Measurements from ENCODE around the gene ACOT11. TPM values are rescaled to one million over a fixed set of nuclear protein-coding genes. Genes with fewer than 3 reads are reported as not detected.
"Not testable (repeated sequence)": the region's sequence is repeated elsewhere in the genome, so short reads cannot be mapped to it uniquely, and the experiment has no call there.

ACOT11 gene
- total RNA-seq, 6 donors from 2014 or later = 2.3 to 13.6 (median 7.0) TPM

DNA sequence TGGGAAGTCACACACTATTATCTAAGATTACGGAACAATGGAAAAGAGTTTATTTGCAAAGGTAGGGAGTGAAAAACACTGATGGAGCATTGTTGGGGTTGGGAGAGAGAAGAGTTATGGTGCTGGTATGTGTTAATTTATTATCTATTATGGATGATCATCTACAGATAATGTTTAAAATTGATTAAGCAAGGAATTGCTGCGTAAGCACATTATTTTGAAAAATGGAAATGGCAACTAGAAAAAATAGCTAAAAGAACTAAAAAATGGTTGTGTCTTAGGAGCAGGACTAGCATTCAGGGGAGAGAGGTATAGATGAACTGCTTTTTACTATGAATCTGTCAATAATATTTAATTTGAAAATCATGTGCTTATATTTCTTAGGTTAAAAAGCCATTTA is 16.0 kb upstream of the ACOT11 start:
- ATAC-seq (ENCODE audit: low FRiP score in 2 of 2) (no peak), DNase-seq (no peak)
- Histone ChIP-seq H3K4me1 (no peaks in the 10 kb centered on the region), H3K27ac (no peak overlapping the region), H3K27me3 (no peaks in the 10 kb centered on the region), H3K4me3 (no peak overlapping the region), H3K9me3 (no peaks in the 10 kb centered on the region), H3K36me3 (no peaks in the 10 kb centered on the region)
- TF ChIP-seq POLR2A (IDR thresholded peaks at IDR 0.05) = no peak
- TF ChIP-seq, protein P1, sequence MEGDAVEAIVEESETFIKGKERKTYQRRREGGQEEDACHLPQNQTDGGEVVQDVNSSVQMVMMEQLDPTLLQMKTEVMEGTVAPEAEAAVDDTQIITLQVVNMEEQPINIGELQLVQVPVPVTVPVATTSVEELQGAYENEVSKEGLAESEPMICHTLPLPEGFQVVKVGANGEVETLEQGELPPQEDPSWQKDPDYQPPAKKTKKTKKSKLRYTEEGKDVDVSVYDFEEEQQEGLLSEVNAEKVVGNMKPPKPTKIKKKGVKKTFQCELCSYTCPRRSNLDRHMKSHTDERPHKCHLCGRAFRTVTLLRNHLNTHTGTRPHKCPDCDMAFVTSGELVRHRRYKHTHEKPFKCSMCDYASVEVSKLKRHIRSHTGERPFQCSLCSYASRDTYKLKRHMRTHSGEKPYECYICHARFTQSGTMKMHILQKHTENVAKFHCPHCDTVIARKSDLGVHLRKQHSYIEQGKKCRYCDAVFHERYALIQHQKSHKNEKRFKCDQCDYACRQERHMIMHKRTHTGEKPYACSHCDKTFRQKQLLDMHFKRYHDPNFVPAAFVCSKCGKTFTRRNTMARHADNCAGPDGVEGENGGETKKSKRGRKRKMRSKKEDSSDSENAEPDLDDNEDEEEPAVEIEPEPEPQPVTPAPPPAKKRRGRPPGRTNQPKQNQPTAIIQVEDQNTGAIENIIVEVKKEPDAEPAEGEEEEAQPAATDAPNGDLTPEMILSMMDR (IDR thresholded peaks at IDR 0.05) = no peak
- no peak for TF ChIP-seq EP300 (IDR thresholded peaks at IDR 0.05)
- no peak for TF ChIP-seq POLR2AphosphoS5 (IDR thresholded peaks at IDR 0.05)
- WGBS, 2 donors = 95 to 98% methylated on average over 2 of the region's 2 CpGs

DNA sequence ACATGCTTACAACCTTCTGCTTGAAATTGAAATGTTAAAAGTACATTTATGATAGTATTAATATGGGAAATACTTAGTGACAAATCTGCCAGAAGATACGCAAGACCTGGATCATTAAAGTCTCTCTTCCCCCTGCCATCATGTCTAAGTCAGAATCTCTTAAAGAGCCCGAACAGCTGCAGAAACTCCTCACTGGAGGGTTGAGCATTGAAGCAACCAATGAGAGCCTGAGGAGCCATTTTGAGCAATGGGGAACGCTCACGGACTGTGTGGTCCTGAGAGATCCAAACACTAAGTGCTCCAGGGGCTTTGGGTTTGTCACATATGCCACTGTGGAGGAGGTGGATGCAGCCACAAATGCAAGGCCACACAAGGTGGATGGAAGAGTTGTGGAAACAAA is 11.4 kb upstream of the ACOT11 start:
- not testable (repeated sequence) for H3K27me3 ChIP-seq; H3K4me1 ChIP-seq; ATAC-seq (ENCODE audit: low FRiP score in 2 of 2); H3K9me3 ChIP-seq; H3K36me3 ChIP-seq; H3K4me3 ChIP-seq; DNase-seq; H3K27ac ChIP-seq
- 90 to 92% methylated on average over 4 of the region's 4 CpGs for WGBS, 2 donors

DNA sequence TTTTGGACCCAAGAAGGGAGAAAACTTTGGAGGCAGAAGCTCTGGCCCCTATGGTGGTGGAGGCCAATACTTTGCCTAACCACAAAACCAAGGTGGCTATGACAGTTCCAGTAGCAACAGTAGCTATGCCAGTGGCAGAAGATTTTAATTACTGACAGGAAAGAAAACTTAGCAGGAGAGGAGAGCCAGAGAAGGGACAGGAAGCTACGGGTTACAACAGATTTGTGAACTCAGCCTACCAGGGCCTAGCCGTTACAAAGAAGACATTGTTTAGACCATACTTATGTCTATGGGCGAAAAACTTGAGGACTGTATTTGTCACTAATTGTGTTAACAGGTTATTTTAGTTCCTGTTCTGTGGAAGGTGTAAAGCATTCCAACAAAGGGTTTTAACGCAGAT is 10.4 kb upstream of the ACOT11 start:
- TF ChIP-seq EP300 (IDR thresholded peaks at IDR 0.05) (no peak), POLR2A (IDR thresholded peaks at IDR 0.05) (no peak), POLR2AphosphoS5 (IDR thresholded peaks at IDR 0.05) (no peak)
- TF ChIP-seq, protein P1 (IDR thresholded peaks at IDR 0.05) = no peak
- H3K27ac ChIP-seq = no peak overlapping the region

DNA sequence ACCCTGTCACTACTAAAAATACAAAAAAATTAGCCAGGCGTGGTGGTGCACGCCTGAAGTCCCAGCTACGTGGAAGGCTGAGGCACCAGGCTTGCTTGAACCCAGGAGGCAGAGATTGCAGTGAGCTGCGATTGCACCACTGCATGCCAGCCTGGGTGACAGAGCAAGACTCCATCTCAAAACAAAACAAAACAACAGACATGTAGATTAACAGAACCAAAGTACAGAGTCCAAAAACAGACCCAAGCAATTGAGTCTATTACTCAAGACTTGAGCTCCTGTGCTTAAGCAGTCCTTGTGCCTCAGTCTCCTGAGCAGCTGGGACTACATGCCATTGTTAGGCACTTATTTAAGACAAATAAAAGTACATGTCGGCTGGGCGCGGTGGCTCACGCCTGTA is 9.5 kb upstream of the ACOT11 start:
- Histone ChIP-seq H3K4me3 (no peak overlapping the region), H3K9me3 (no peaks in the 10 kb centered on the region), H3K4me1 (peaks cover 15 to 23% (median 17%) of the 10 kb centered on the region in 4 donors), H3K27me3 (no peaks in the 10 kb centered on the region), H3K27ac (no peak overlapping the region), H3K36me3 (no peaks in the 10 kb centered on the region)
- no peak for ATAC-seq (ENCODE audit: low FRiP score in 2 of 2)
- DNase-seq = no peak
- TF ChIP-seq, protein P1 (IDR thresholded peaks at IDR 0.05) = no peak
- TF ChIP-seq EP300 (IDR thresholded peaks at IDR 0.05) (no peak), POLR2AphosphoS5 (IDR thresholded peaks at IDR 0.05) (no peak), POLR2A (IDR thresholded peaks at IDR 0.05) (no peak)
- 95 to 99% methylated on average over 6 to 8 of the region's 8 CpGs for WGBS, 2 donors

More for the DNA sequence above, 10.4 kb upstream of the ACOT11 start:
- no peak for ATAC-seq (ENCODE audit: low FRiP score in 2 of 2)
- no peaks in the 10 kb centered on the region for H3K36me3 ChIP-seq
- H3K4me3 ChIP-seq = no peak overlapping the region
- no peaks in the 10 kb centered on the region for H3K9me3 ChIP-seq
- H3K4me1 ChIP-seq = peaks cover 11 to 14% (median 13%) of the 10 kb centered on the region in 4 donors
- no peaks in the 10 kb centered on the region for H3K27me3 ChIP-seq
- DNase-seq = no peak
- 60 to 76% methylated on average over 4 of the region's 4 CpGs for WGBS, 2 donors

DNA sequence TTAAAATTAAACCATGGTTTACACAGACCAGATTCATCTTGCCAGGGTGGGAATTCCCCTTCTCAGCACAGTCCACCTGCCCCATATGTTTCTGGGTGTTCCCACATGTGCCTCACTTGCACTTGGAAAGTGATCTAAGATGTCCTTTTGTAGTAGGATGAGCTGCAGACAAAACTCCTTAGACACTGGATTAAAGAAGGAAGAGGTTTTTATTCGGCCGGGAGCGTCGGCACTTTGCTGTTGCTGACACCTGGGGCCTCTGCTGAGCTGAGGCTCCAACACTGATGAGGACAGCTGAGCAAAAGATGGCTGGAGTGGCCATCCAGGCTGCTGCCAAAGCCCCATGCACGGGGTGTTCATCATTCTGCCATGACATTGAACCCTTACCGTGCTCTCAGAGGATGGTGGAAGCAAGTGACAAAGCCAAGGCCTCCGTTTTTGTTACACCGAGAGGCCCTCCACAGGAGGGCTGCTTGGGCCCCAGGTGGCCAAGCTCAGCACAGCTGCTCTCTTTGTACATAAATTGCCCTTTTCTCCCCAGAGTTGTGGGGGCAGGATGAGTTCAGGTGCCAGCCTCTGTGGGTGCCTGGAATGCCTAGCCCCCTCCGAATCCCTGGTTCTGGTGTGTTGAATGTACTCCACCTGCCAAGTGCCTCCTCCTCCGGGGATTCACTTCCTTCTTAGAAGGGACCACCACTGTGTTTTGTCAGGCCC is 7.3 kb upstream of the ACOT11 start:
- 94% methylated on average over 10 of the region's 10 CpGs for WGBS, 2 donors
- H3K4me3 ChIP-seq = no peak overlapping the region
- no peak for DNase-seq

More for the DNA sequence above, 7.3 kb upstream of the ACOT11 start:
- Histone ChIP-seq H3K27ac (no peak overlapping the region), H3K4me1 (peaks cover 17 to 23% (median 17%) of the 10 kb centered on the region in 4 donors), H3K36me3 (no peaks in the 10 kb centered on the region), H3K27me3 (no peaks in the 10 kb centered on the region), H3K9me3 (no peaks in the 10 kb centered on the region)
- no peak for TF ChIP-seq POLR2AphosphoS5 (IDR thresholded peaks at IDR 0.05)
- ATAC-seq (ENCODE audit: low FRiP score in 2 of 2) = no peak

Measured in upper lobe of left lung (tissue), 6 donors.